GM10248 (cell line): Measurements from ENCODE around the gene FBXL2.
"Not testable (repeated sequence)": the region's sequence is repeated elsewhere in the genome, so short reads cannot be mapped to it uniquely, and the experiment has no call there.

Experiments used
- CTCF ChIA-PET: fragments of 300-600 bp; sonication (Branson Sonifier 250); formaldehyde crosslinking; extraction: SDS; loops from one replicate; lab custom pipeline; 2021; ENCODE audit warnings: antibody characterized with exemption; lab: Yijun Ruan, JAX
- POLR2A ChIA-PET: fragments of 350-650 bp; sonication (Branson Sonifier 250); formaldehyde crosslinking; extraction: SDS; loops from one replicate; lab custom pipeline; 2020; ENCODE audit warnings: antibody characterized with exemption; lab: Yijun Ruan, JAX
- DNase-seq: peaks from one replicate; pipeline ENCODE4 v3.0.0; 2012; ENCODE audit errors: extremely low spot score
- TF ChIP-seq, protein P1 (sequence below): IDR thresholded peaks from 2 replicates; pipeline ENCODE4 v1.5.1; 2012; ENCODE audit warnings: mild to moderate bottlenecking, low read depth; ENCODE audit errors: extremely low read depth, missing control alignments, control extremely low read depth

The FBXL2 gene

DNA sequence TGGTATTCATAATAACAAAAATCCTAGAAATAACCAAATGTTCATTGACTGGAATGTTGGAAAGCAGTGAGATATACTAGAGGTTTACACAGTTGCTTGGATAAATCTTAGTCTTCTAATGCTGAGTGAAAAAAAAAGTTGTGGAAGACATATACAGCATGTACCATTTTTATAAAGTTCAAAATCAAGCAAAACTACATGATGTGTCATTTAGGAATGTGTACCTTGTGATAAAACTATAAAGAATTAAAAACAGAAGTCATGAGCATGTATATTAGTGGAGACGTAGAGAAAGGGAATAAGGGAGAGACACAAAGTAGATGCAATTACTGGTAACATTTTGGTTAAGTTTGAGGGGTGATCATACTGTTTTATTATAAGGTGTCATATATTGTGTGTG, 45.2 kb downstream of the FBXL2 start:
- ChIA-PET POLR2A (no interaction called here), CTCF (no interaction called here)
- no peak for DNase-seq
- TF ChIP-seq, protein P1, sequence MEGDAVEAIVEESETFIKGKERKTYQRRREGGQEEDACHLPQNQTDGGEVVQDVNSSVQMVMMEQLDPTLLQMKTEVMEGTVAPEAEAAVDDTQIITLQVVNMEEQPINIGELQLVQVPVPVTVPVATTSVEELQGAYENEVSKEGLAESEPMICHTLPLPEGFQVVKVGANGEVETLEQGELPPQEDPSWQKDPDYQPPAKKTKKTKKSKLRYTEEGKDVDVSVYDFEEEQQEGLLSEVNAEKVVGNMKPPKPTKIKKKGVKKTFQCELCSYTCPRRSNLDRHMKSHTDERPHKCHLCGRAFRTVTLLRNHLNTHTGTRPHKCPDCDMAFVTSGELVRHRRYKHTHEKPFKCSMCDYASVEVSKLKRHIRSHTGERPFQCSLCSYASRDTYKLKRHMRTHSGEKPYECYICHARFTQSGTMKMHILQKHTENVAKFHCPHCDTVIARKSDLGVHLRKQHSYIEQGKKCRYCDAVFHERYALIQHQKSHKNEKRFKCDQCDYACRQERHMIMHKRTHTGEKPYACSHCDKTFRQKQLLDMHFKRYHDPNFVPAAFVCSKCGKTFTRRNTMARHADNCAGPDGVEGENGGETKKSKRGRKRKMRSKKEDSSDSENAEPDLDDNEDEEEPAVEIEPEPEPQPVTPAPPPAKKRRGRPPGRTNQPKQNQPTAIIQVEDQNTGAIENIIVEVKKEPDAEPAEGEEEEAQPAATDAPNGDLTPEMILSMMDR: no peak

DNA sequence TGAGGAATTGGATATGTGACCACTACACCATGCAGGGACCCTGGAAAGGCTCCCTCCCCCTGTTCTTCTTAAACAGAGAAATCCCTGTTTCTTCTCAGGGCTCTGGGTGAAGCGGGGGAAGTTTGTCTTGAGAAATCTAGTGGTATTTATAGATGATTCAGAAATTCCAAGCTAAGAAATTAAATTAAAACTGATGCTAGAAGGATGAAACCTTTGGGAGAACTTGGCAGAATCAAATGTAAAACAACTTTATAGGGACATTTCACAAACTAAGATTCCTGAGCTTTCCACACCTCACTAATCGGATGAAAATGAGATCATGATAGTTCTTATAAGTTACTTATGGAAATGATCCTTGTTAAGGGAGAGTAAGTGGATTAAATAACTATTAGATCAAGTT, 54.2 kb downstream of the FBXL2 start:
- no peak for DNase-seq
- ChIA-PET POLR2A (no interaction called here), CTCF (interaction anchor here (1.2 kb wide), 1 partner anchor 15 kb away, joined by 3 read pairs; no protein-coding TSS in a partner anchor)
- TF ChIP-seq, protein P1: no peak

- ChIA-PET CTCF (interaction anchor here (0.9 kb wide), 1 partner anchor 31 kb away, joined by 3 read pairs; no protein-coding TSS in a partner anchor), POLR2A (no interaction called here)
- TF ChIP-seq, protein P1: no peak
- no peak for DNase-seq
Observed at GRCh38 chr3:33334364-33334763, 57.1 kb downstream of the FBXL2 start.

- POLR2A ChIA-PET, DNase-seq: not testable (repeated sequence)
- CTCF ChIA-PET: interaction anchor here (1.1 kb wide), 1 partner anchor 208 kb away, joined by 3 read pairs; no protein-coding TSS in a partner anchor
Observed at GRCh38 chr3:33338936-33339465, 61.8 kb downstream of the FBXL2 start.

DNA sequence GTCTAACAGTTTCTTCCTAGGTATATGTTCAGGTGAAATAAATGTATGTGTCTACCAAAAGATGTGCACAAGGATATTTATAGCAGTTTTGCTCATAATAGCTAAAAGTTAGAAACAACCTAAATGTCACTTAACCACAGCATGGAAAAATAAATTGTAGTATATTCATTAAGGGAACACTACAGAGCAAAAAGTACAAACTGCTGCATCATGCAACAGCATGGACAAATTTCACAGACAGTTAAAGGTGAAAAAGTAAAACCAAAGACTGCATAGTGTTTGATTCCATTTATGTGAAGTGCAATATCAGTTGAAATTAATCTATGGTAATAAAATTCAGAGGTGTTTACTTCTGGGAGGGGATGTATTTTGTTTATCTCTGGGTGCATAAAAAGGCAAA, 62.5 kb downstream of the FBXL2 start:
- ChIA-PET CTCF (no interaction called here), POLR2A (no interaction called here)
- DNase-seq: no peak
- TF ChIP-seq, protein P1: no peak

- TF ChIP-seq, protein P1: no peak
- DNase-seq: no peak
- POLR2A ChIA-PET: no interaction called here
Observed at GRCh38 chr3:33355611-33356010, 78.4 kb downstream of the FBXL2 start.

DNA sequence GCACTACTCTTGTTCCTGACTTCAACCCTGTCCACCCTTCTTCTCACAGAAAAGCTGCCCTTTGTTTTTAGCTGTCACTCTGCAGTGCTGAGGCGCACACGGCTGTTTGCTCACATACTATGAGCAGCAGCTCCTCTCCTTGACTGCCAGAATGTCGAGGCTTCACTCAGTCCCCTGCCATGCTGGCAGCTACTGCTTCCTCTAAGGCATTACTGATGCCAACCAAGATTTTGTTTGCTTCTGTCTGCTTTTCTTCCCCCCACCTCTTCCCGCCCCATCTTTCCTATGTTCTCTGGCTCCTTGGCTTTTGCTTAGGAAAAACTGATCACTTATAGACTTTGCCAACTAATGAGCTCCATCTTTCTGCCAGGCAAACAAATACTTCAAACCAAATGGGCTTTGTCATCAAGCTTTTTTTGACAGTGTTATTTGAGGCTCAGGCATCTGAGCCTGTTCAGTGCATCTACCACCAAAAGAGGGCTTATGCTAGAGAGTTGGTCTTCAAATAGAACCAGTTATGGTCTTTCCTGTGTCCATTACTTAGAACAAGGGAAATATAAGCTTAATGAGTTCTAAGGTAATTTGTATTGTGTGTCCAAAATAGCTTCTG, 81.0 kb downstream of the FBXL2 start:
- CTCF ChIA-PET: interaction anchor here (1.2 to 6.6 kb wide), 3 partner anchors 15 to 411 kb away, joined by 3 to 32 read pairs (median 7); no protein-coding TSS in a partner anchor
- POLR2A ChIA-PET: no interaction called here
- TF ChIP-seq, protein P1: no peak
- no peak for DNase-seq

More at GRCh38 chr3:33355611-33356010, 78.4 kb downstream of the FBXL2 start:
- CTCF ChIA-PET: interaction anchor here (0.7 to 6.6 kb wide), 3 partner anchors 8 to 17 kb away, joined by 3 to 32 read pairs (median 3); no protein-coding TSS in a partner anchor
